AG04450 (cell line): ENCODE measurements around the gene PLD1. TPM values are rescaled to one million over a fixed set of nuclear protein-coding genes. Genes with fewer than 3 reads are reported as not detected.
A peak's percentile ranks its signal among the peaks of the same experiment; 100 is the strongest.

Source experiments
- CTCF ChIA-PET: fragments of 300-600, 350-600 bp; formaldehyde crosslinking; extraction: SDS; loops from one replicate; lab custom pipeline; 2022; ENCODE audit warnings: antibody characterized with exemption, inconsistent platforms; lab: Charles Lee
- POLR2A ChIA-PET: fragments of 350-600 bp; formaldehyde crosslinking; extraction: SDS; loops from one replicate; lab custom pipeline; 2021; ENCODE audit warnings: antibody characterized with exemption, inconsistent platforms; lab: Yijun Ruan, JAX
- DNase-seq: peaks from one replicate; pipeline ENCODE4 v3.0.0-alpha.2; 2011; ENCODE audit warnings: low read depth, low spot score
- H3K27ac ChIP-seq: one replicate; pipeline ENCODE4 v1.5.1; 2012; ENCODE audit warnings: low read depth, low read length, control low read depth
- H3K27me3 ChIP-seq: one replicate; pipeline ENCODE4 v1.6.0; 2012; ENCODE audit warnings: low read length; ENCODE audit not compliant: control insufficient read depth, insufficient read depth
- H3K4me3 ChIP-seq: 2 replicates; pipeline ENCODE4 v1.5.1; 2011; ENCODE audit warnings: mild to moderate bottlenecking, low read depth, low read length, control low read depth
- H3K9me3 ChIP-seq: 2 replicates; pipeline ENCODE4 v1.5.1; 2012; ENCODE audit warnings: low read length; ENCODE audit not compliant: control insufficient read depth, insufficient read depth
- CTCF ChIP-seq: IDR thresholded peaks from 2 replicates; pipeline ENCODE4 v1.5.1; 2011; ENCODE audit warnings: low read depth, low read length, control low read depth, inconsistent platforms
- polyA plus RNA-seq: library from polyadenylated mRNA; depleted of rRNA; stranded (reverse); fragments of >200 nt; gene quantifications from 2 replicates; pipeline ENCODE4 v1.2.3, GENCODE V29; 2011

The PLD1 gene
- polyA plus RNA-seq, 1 experiment: 20.2 TPM

GRCh38 chr3:171807129-171807675, 3.1 kb downstream of the PLD1 start:
- Histone ChIP-seq H3K9me3 (no peaks in the 10 kb centered on the region), H3K4me3 (no peak overlapping the region), H3K27me3 (no peaks in the 10 kb centered on the region), H3K27ac (peak overlapping the region; percentile 66)
- DNase-seq: no peak
- TF ChIP-seq CTCF: no peak
- CTCF ChIA-PET: interaction anchor here (1.7 kb wide), 1 partner anchor 35 kb away, joined by 10 read pairs; no protein-coding TSS in a partner anchor
- POLR2A ChIA-PET: interaction anchor here (1.4 kb wide), 2 partner anchors 18 to 34 kb away, joined by 3 to 4 read pairs; no protein-coding TSS in a partner anchor

GRCh38 chr3:171806200-171807128, 3.8 kb downstream of the PLD1 start:
- TF ChIP-seq CTCF: no peak
- ChIA-PET CTCF (interaction anchor here (1.7 kb wide), 1 partner anchor 34 kb away, joined by 10 read pairs; no protein-coding TSS in a partner anchor), POLR2A (interaction anchor here (0.5 to 1.4 kb wide), 7 partner anchors 18 to 707 kb away, joined by 3 to 11 read pairs (median 4); no protein-coding TSS in a partner anchor)
- peak; percentile 76 for DNase-seq
- Histone ChIP-seq H3K9me3 (no peaks in the 10 kb centered on the region), H3K4me3 (no peak overlapping the region), H3K27me3 (no peaks in the 10 kb centered on the region), H3K27ac (peak overlapping the region; percentile 66)

GRCh38 chr3:171805687-171806086, 4.6 kb downstream of the PLD1 start:
- no peak for TF ChIP-seq CTCF

GRCh38 chr3:171804618-171805389, 5.5 kb downstream of the PLD1 start:
- Histone ChIP-seq H3K9me3 (no peaks in the 10 kb centered on the region), H3K27ac (peak overlapping the region; percentile 75), H3K4me3 (no peak overlapping the region), H3K27me3 (no peaks in the 10 kb centered on the region)
- no peak for TF ChIP-seq CTCF
- CTCF ChIA-PET: no interaction called here
- POLR2A ChIA-PET: interaction anchor here (0.6 kb wide), 1 partner anchor 13 kb away, joined by 3 read pairs; no protein-coding TSS in a partner anchor
- no peak for DNase-seq

More at GRCh38 chr3:171805687-171806086, 4.6 kb downstream of the PLD1 start:
- DNase-seq: no peak
- H3K27ac ChIP-seq: peak overlapping the region; percentile 75
- ChIA-PET POLR2A (interaction anchor here (0.6 to 1.4 kb wide), 5 partner anchors 14 to 36 kb away, joined by 3 to 4 read pairs (median 3); no protein-coding TSS in a partner anchor), CTCF (no interaction called here)
- no peak overlapping the region for H3K4me3 ChIP-seq
- H3K27me3 ChIP-seq: no peaks in the 10 kb centered on the region
- H3K9me3 ChIP-seq: no peaks in the 10 kb centered on the region
